HS-5 (cell line): ENCODE measurements around the gene UBAC2.
"Not testable (repeated sequence)": the region's sequence is repeated elsewhere in the genome, so short reads cannot be mapped to it uniquely, and the experiment has no call there.

Experiments used
- DNase-seq: peaks from one replicate; pipeline ENCODE4 v3.0.0-alpha.2; 2012; ENCODE audit warnings: low read depth

The UBAC2 gene

DNA sequence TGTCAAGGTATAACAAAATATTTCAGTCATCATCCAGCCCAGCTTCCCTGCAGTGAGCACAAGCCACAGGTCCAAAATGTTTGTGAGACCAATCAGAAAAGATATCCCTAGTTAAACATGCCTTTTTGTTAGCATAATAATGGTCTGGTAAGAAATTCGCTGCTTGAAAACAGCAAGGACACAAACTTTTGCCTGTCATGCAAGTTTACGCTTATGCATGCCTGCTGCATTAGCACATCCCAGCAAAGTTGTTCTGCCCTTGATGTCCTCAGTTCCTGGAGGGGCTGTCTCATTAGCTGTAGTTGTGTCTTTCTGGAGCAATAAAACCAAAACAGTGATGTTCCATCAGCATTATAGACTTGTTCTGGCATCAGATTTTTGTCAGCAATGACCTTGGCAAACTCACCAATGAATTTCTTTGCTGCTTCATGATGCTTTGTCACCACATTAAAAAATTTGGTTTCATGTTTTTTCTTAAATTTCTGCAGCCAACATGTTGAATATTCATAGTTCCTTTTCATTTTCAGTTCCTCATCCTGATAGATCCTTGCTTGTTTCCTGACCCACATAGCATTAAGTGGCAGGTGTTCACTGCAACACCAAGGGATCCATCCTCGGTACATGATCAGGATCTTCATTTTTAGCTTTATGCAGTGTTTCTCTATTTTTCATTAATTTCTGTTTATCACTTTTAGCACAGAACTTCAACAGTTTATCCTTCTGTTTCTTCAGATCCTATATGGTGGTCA, 178.5 kb downstream of the UBAC2 start:
- no peak for DNase-seq

DNA sequence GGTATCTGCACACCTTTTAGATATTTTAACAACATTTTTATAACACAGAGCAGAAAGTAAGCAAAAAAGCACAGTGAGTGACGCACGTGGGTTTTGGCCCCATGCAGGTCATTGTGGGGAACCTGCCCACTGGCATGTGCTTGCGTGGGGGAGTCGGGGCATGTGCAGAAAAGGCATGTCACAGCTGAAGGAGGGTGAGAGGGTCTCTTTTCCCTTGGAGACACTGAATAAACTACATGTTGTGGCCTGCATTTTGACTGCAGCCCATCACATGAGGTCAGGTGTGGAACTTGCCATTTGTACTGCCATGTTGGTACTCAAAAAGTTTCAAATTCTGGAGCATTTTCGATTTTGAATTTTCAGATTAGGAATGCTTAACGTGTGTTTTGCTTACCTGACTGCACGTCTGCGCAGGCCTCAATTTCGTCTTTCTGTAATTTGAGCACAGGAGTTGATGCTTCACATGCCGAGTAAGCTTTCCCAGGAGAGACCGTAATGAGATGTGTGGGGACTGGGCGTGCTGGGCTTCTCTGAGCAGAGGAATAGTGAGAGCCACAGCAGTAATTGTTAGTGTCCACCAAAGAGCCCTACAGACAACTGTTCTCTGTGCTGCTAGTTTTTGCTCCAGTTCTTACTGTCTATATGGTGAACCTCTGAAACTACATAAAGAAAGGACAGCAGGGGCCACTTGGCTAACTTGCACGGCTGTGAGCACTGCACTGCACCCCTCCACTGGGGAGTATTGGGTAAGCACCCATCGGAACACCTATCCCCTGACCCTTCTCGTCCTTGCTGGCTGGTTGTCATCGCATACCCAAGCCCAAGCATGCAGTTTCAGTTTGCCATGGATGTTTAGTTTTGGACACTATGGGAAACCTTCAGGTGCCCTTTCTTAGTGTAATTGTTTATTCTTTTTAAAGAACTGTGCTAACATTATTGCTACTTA, 179.5 kb downstream of the UBAC2 start:
- DNase-seq: no peak

DNA sequence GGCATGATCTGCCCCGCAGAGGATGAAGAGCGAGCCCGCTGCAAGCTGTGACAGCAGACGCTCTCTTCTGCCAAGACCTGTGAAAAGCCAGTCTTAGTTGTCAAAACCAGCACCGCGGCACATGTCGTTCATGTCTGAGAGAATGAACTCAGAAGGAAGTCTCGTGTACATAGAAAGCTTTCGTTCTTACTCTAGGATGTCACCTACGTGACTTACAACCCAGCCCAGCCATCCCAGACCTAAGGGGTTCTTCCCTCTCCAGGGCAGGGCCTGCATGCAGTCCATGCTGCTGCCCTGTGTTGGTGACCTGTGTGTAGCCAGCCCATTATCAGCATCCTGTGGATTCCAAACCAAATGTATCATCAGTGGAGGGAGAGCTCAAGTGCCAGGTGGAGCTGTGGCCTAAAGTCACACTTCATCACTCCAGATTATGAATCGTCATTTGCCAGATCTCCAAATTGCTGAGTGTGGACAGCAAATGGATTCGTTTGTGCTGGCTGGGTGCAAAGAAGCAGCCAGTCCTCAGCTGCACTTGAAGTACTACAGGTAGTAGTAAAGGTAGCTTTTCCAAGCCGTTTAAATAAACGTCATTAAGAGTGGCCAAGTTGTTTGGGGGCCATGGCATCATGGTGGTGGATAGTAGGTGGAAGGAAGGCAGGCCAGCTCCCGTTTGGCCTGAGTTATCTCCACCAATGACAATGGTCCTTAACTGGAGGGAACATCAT, 180.4 kb downstream of the UBAC2 start:
- DNase-seq: no peak

DNA sequence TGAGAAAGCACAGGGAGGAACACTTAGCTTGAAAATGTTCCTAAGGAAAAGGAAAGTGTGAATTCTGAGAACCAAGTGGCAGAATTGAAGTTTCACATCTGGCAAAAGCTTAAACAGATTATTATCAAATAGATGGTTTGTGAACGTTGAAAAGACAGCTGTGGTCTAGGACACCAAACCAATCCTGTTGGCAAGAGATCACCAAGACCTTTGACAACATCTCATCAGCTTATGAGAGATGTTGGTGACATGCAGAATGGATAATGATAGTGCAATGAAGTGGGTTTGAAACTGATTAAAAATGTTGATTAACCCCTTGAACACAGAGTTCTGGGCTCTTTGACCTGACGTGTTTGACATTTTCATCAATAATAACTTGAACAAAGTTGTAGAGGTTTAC, 181.1 kb downstream of the UBAC2 start:
- no peak for DNase-seq

DNA sequence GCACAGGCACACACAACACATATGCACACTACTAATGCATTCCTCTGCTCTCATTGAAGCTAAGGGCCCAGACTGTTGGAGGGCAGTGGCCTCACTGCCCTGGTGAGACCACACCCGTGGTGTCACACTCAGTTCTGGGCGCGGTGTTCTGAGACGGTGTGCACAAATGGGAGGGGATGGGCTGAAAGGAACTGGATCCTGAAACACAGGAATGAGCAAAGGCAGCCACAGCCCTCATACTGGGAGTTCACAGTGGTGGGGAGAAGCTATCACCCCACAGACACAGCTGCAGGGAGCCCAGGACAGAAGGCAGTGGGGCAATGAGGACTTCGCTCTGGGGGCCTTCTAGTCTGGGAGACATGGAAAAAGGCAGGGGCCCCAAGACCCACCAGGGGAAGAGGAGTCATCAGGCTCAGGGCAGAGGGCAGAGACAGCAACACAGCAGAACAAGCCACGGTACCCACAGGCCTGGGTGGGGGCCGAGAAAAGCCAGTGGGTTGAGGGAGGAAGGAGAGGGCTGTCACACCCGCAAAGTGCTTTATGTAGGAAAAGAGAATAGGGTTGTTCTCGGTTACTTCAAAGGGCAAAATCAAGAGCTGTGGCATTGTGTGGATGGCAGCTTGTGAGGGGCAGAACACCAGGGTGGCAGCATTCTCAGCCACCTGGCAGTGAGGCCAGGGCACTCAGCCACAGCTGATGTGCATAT, 181.9 kb downstream of the UBAC2 start:
- DNase-seq: no peak

DNA sequence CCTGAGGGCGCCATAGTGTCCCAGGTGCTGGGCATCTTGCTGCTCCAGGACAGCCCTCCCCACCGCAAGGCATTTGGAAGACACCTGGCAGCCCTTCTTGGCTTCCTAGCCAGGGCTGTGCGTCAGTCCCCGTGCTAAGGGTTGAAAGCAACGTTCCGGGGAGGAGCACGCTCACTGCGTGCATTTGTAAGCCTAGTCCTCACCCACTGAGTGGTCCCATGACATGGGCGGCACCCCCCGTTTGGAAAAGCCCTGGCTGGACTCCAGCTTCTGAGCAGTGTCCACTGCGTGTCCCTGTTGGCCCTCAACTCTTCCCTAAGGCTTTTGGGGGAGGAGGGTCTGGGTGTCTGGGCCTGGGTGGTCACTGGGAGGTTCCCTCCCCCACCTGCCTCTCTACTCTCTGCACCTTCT, 182.9 kb downstream of the UBAC2 start:
- DNase-seq: no peak

DNA sequence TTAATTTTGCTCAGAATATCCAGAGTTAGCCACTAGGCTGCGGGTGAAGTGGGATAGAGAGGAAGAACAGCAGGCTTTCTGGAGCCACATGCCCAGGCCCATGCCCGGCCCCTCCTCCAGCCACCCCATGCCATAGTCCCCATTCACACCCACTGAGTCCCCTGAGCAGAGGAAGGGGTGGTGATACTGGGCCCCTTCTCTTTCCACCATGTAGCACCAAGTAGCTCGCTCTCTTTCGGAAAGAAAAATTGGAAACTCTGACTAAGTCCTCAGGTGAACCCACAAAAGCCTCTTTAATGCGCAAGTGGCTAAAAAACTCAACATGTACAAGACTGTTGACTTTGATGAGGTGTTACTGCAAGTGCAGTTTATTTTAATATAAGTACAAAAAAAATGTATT, 183.3 kb downstream of the UBAC2 start:
- no peak for DNase-seq

DNA sequence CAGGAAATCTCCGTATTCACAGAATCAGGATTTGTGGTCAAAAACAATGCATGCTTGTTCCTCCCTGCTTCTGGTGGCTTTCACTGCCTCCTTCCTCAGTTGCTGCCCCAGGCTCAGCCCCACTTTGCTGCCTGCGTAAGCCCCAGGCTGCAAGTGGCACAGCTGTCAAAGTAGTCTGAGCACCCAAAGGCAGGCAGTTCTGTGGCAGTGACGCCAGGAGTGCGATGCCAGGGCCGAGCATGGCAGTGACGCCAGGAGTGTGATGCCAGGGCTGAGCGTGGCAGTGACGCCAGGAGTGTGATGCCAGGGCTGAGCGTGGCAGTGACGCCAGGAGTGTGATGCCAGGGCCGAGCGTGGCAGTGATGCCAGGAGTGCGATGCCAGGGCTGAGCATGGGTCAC, 183.8 kb downstream of the UBAC2 start:
- no peak for DNase-seq

DNA sequence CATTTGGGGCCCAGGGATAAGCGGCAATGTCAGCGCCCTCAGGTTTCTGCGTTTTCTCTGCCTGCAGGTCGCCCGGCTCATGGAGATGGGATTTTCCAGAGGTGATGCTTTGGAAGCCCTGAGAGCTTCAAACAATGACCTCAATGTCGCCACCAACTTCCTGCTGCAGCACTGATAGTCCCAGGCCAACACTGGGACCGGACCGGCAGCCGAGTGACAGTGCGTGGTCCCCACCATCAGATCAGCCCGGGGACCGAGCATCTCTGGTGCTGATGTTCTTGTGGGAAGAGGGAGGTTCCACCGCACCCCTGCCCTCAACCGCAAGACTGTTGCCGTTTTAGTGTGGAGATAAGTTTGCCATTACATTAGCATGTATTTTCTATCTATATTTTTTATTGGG, 184.5 kb downstream of the UBAC2 start:
- no peak for DNase-seq

DNA sequence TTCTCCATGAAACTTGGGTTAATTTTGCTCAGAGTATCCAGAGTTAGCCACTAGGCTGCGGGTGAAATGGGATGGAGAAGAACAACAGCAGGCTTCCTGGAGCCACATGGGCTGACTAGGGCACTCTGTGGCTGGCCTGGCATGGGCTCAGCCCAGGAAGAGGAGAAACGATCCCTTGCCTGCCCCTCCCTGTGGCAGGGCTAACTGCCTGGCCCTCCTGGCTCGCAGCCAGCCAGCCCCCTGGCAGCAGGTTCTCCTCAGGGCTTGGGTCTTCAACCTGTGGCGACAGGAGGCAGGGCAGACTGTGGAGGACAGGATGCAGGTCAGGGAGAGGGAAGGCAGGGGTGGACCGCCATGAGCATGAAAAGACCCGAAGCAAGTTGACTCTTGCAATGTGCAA, 185.3 kb downstream of the UBAC2 start:
- no peak for DNase-seq

DNA sequence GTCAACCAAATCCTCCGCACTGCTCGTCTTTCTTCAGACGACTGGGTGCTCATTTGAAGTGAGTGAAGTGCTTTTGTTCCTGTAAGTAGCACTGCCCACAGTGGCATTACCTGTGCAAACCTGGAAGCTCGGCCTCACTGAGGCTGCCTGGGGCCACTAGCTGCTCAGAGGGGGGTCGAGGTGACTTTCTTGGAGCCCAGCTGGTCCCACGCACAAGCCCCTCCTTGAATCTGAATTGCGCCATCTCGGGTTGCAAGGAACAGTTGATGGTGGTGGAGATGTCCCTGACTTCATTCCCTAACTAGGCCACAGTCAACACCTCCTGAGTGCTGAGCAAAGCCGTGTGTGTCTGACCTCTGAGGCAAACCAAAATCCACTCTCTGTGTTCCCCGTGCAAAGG, 185.8 kb downstream of the UBAC2 start:
- DNase-seq: no peak

DNA sequence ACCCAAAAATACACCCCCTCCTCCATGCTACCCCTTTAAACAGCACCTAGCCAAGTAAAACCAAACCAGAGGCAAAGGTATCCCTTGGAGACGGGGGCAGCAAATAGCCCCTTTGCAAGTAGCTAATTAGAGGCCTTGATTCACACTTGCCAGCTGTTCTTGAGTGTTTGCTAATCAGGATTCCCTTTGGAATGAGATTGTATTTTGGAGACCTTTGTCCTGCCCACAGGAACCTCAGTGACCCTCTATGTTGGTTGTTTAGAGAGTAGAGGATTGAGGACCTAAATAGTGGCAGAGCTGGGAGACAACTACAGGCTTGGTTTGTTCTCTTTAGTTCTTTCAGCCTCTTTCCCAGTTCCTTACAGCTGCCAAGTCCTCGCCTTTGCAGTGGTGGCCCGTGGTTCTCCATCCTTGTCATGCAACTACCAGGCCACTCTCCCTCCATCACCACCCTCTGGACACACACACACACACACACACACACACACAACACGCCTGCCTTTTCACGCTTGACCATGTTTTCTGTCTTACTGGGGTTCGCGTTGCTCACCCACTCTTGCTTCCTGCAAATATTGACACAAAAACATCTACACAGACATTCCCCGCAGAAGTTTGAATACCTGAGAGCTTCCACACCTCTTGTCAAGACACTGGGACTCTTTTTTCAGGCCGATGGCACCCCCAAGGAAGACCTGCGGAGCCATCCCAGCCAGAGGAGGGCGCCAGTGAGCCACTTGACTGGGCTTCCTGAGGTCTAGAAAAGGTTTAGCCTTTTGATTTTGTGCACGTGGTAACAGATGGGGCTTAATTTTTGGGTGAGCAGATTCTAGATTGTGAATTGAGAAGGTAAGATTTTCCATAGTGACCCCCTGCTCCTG, 186.5 kb downstream of the UBAC2 start:
- DNase-seq: no peak

DNA sequence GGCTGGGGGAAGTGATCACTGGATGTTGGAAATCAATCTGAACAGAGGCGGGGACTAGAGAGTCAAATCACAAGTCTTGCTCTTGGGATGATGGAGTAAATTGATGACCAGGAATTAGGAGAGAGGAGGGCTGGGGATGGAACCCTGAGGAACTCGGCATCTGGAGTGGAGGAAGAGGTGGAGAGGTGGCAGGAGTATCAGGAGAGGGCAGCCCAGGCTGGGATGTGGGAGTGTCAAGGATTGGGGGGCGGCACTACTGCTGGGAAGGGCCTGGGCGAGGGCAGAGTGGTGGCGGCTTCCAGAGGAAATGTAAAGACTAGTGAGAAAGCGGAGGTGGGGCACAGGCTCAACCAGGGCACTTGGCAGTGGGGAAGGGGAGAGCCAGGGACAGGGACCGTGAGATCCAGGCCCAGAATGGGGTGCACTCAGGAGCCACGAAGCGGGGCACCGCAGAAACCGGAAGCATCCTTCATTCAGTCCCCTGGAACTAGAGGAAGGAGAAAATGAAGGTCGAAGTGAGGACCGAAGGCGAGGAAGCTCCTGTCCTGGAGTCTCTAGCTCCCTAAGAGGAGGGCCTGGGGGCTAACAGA, 187.8 kb downstream of the UBAC2 start:
- DNase-seq: no peak

DNA sequence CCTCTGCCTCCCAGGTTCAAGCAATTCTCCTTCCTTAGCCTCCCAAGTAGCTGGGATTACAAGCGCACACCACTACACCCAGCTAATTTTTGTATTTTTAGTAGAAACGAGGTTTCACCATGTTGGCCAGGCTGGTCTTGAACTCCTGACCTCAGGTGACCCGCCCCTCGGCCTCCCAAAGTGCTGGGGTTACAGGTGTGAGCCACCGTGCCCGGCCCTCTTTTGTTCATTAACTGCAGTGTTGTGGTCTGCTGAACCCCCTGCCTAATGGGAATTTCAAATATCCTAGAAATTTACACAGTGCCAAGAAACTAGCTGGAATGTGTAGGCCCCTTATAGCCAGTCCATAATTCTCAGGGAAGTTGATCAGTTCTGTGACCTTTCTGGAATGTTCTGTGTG, 188.4 kb downstream of the UBAC2 start:
- DNase-seq: not testable (repeated sequence)

DNA sequence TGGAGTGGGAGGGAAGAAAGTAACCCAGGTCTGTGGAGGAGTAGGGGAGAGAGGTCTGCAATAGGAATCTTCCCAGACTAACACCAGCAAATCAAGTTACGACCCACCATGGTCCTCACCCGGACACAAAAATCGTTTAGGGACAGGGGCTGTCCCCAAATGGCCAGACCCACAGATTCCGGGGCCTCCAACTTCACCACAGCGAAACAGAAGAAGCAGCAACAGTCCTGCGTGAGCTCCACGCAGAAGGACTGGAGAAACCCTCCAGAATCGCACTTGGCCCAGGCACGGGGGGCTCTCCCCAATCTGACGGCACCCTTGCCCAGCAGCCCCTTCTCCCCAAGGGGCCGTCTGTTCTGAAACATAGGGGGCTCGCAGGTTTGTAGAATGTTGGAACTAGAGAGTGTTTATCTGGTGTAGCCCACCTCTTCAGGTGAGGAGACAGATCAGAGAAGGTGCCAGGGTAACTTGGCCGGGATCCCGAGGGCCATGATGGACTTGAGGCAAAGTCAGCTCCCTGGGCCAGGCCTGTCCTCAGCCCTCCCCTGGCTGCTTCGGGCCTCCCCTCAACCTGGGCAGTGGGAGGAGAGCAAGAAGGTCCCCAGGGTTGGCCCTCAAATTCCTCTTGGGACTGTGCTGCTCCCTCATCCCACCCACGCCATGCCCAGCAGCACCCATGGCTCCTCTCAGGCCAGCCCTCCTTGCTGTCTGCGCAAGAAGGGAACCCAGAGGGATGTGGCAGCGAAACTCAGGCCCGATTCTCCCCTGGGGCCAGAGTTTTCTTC, 189.1 kb downstream of the UBAC2 start:
- DNase-seq: no peak

DNA sequence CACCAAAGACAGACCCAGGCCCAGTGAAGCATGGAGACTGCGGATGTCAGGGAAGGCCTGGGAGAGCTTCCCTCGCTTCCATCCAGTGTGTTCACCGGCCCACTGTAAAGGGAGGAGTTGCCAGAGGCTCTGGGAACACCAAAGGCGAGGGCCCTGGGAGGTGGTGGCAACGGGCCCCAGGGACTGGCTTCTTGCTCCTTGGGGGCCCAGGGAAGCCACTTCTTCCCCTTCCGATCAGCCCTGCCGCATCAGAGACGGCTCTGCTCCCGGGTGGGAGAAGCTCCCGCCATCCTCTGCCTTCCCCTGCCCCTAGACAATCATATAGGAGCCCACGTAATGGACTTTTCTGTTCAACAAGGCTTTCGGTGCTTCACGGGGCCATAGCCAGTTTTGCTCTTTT, 189.9 kb downstream of the UBAC2 start:
- no peak for DNase-seq

DNA sequence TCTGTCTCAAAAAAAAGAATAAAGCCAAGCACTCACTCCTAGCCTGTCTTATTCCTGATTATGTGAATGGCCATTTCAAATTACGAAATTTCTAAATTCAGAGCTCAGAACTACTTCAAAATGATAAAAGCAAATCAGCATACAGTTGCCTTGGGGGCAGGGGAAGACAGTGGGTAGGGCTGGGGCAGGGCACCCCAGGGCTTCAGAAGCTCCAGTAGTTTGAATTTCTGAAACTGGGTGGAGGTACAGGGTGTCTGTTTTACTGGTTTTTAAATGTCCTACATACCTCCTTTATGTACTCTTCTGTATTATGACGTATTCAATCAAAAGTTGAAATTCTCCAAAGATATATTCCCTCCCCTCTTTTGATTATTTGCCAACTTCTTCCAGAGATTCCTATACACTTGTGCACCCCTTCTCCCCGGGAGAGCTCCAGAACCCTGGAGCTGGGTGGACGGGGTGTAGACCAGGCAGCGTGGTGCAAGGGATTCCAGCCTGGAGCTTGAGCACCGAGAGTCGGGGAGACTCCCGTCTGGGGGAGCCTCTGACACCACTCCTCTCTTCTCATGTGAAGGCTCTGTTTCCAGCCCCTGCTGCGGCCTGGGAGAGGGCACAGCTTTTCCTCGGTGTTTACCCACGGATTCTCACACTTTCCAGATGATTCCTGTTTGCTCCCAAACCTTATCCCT, 191.3 kb downstream of the UBAC2 start:
- DNase-seq: no peak

DNA sequence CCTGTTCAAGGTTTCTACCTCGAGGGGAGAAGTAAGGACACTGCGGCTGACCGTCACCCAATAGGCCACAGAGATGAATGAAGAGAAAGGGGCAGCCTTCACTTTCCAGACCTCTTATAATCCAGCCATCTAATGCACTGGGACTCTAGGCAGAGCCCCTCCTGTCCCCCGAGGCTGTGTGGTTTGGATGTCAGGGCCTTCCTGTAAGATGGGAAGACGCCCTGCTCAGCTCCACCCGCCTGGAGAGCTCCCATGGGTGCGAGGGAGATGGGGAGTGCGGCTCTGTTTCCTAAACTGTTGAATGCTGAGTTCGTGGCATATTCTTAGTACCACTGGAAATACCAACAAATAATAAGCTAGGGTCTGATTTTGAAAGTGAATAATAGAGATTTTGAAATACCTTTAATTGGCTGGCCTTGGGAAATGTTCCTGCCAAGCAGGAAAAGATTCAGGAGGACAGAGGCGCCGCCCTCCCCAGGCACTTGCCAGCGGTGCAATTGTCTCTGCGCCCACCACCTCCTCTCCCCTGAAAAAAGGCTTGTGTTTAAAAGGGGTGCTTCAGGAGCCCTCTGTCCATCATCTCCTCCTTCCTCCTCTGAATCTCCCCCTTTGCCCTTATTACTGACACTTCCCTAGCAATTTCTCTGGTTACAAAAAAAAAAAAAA, 191.9 kb downstream of the UBAC2 start:
- DNase-seq: no peak

DNA sequence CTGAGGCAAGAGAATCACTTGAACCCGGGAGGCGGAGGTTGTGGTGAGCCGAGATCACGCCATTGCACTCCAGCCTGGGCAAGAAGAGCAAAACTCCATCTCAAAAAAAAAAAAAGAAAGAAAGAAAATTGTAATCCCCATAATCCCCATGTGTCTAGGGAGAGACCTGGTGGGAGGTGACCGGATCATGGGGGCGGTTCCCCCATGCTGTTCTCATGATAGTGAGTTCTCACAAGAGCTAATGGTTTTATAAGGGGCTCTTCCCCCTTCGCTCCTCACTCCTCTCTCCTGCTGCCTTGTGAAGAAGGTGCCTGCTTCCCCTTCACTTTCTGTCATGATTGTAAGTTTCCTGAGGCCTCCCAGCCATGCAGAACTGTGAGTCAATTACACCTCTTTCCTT, 192.7 kb downstream of the UBAC2 start:
- not testable (repeated sequence) for DNase-seq
